Activated CD4-positive, alpha-beta T cell treated with anti-CD3 and anti-CD28 coated beads, Interleukin-2, amount 10 ng/mL, durations not matched to agents 24 days and 14 days (primary cell): ENCODE measurements around the gene RIN3. TPM values are rescaled to one million over a fixed set of nuclear protein-coding genes. Genes with fewer than 3 reads are reported as not detected.
A peak's percentile ranks its signal among the peaks of the same experiment; 100 is the strongest.

Experiments used
- DNase-seq: peaks from one replicate; pipeline ENCODE4 v3.0.0; 2022
- H3K27ac Mint-ChIP-seq: one replicate; pipeline ENCODE4 v1.8.0; 2022; ENCODE audit warnings: mild to moderate bottlenecking, mixed read lengths
- H3K27me3 Mint-ChIP-seq: one replicate; pipeline ENCODE4 v1.8.0; 2022; ENCODE audit warnings: mixed read lengths
- H3K36me3 Mint-ChIP-seq: one replicate; pipeline ENCODE4 v1.8.0; 2022; ENCODE audit warnings: low read depth, mild to moderate bottlenecking, mixed read lengths
- H3K4me1 Mint-ChIP-seq: one replicate; pipeline ENCODE4 v1.8.0; 2021; ENCODE audit warnings: mixed read lengths
- H3K4me3 Mint-ChIP-seq: one replicate; pipeline ENCODE4 v1.8.0; 2022; ENCODE audit warnings: mild to moderate bottlenecking, moderate library complexity, mixed read lengths
- H3K9me3 Mint-ChIP-seq: one replicate; pipeline ENCODE4 v1.8.0; 2021; ENCODE audit warnings: mixed read lengths
- intact Hi-C: fragments of 100-400 bp; cut with micrococcal nuclease; formaldehyde crosslinking; loops from one replicate; pipeline ENCODE4 v1.15.1; 2023
- total RNA-seq: library from RNA; stranded (reverse); gene quantifications from 2 replicates; pipeline ENCODE4 v1.2.3, GENCODE V29; 2022

Gene RIN3
- total RNA-seq, 1 donor from 2014 or later: 21.5 TPM

DNA sequence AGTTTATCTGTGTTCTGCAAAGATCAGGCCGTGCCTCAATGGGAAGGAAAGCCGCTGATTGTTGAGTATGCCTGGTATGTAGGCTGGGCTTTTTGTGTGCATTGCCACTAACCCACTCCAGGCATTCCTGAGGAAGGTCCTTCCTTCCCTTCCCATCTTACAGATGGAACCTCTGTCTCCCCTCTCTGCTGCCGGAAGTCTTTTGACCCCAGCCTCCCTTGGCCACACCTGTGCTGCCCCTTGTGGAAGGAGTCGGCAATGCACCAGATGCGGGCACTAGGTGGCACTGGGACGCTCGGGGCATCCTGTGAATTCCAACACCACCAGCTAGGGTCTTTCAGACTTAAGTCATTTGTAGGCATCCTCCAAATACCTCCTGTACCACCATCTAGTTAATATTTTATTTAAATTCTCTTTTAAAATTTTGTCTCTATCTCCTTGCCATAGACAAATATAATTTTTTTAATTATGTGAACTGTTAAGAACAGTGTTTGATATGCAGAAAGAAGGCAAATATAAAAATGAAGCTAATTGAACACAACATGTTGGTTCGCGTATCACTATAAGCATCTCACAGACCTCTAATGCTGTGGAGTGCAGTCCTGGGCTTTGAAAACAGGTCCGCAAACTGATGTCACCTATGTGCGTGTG lies 99.6 kb downstream of the RIN3 start:
- H3K27ac Mint-ChIP-seq: no peak overlapping the region

DNA sequence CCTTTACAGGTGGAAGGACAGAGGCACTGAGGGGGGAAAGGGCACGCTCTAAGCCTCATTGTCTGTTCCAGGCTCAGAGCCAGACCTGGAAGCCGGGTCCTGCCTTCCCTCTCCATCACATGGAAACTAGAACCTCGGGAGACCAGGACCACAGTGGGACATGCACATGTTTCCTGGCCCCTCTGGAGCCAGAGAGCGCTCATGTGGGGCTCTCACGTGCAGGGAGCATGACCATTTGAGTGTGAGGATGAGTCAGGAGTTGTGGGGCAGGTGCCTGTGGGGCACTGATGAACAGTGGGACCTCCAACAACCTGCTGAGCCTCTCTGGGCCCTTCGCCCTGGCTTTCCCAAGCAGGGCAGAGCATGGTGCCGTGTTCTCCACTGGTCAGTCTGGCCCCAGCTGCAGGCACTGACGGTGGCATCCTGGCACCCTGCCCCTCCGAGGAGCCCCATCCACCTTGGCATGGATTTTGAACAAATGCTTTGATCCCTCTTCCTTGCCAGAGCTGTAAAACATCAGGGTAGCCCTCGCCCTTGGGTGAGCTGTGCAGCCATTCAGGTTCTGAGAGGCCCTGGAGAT lies 100.2 kb downstream of the RIN3 start:
- intact Hi-C loops: loop anchor here (2.0 kb wide), 2 partner anchors 39 to 63 kb away; no protein-coding TSS in a partner anchor
- H3K27me3 Mint-ChIP-seq: no peaks in the 10 kb centered on the region
- no peak overlapping the region for H3K4me3 Mint-ChIP-seq
- no peak overlapping the region for H3K27ac Mint-ChIP-seq
- H3K36me3 Mint-ChIP-seq: peaks cover 14% of the 10 kb centered on the region
- peaks cover 43% of the 10 kb centered on the region for H3K4me1 Mint-ChIP-seq
- no peak for DNase-seq
- peaks cover 9% of the 10 kb centered on the region for H3K9me3 Mint-ChIP-seq

More for the DNA sequence above, 99.6 kb downstream of the RIN3 start:
- Mint-ChIP-seq H3K27me3 (peaks cover 1% of the 10 kb centered on the region), H3K9me3 (peaks cover 9% of the 10 kb centered on the region), H3K4me1 (peaks cover 43% of the 10 kb centered on the region), H3K36me3 (peaks cover 14% of the 10 kb centered on the region), H3K4me3 (no peak overlapping the region)
- peak; percentile 84 for DNase-seq
- intact Hi-C loops: no loop called here

DNA sequence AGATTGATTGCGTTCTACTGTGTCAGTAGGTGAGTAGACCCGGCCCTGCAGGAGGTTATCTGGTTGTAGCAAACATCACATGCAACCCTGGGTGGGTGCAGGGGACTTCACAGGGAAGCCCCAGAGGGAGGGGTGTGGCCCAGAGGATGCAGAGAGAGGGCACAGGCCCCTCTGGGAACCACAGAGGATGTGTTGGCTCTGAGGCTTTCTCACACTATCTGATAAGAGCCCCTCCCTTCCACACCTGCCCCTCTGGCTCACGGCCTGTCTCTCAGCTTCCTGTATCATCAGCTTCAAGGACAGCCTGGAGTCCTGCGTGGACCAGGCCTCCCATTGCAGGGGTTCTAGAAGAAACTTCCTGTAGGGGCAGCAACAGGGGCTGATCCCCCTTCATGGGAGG lies 101.9 kb downstream of the RIN3 start:
- Mint-ChIP-seq H3K4me3 (peak overlapping the region; percentile 27), H3K36me3 (peaks cover 15% of the 10 kb centered on the region), H3K27ac (peak overlapping the region; percentile 36), H3K27me3 (no peaks in the 10 kb centered on the region), H3K4me1 (peaks cover 31% of the 10 kb centered on the region), H3K9me3 (peaks cover 9% of the 10 kb centered on the region)
- DNase-seq: peak; percentile 92
- intact Hi-C loops: loop anchor here (2.0 kb wide), 2 partner anchors 37 to 61 kb away; no protein-coding TSS in a partner anchor

DNA sequence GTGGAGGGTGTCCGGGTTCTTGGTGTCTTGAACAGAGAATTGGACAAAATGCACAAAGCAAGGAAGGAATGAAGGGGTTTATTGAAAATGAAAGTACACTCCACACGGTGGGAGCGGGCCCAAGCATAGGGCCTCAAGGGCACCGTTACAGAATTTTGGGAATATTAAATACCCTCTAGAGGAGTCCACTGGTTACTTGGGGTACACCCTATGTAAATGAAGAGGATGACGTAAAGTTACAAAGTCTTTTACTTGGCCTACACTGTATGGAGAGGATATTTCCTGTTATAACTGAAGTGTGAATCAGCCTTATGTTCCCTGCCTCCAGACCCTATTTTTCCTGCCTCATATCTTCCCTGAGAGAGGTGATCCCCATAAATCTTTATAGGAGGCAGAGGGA lies 102.6 kb downstream of the RIN3 start:
- intact Hi-C loops: no loop called here
- Mint-ChIP-seq H3K27ac (no peak overlapping the region), H3K4me3 (peak overlapping the region; percentile 27), H3K9me3 (peaks cover 9% of the 10 kb centered on the region), H3K27me3 (no peaks in the 10 kb centered on the region), H3K36me3 (peaks cover 17% of the 10 kb centered on the region), H3K4me1 (peaks cover 30% of the 10 kb centered on the region)
- peak; percentile 60 for DNase-seq

DNA sequence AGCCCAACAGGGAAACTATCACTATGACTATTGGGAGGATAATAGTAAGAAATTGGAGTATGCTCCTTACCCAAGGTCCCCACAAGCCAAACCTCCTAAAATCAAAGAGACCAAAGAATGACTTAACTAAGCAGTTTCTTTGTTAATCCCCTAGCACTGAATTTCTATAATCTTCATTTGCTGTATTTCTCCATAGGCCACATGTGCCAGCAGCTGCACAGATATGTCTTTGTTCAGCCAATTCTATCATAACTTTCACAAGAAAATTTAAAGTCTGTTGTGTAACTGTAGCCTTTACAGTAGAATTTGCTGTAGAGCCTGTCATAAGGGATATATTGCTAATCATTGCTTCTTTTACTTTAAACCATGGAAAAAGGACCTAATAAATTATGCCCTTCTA lies 104.0 kb downstream of the RIN3 start:
- intact Hi-C loops: no loop called here

DNA sequence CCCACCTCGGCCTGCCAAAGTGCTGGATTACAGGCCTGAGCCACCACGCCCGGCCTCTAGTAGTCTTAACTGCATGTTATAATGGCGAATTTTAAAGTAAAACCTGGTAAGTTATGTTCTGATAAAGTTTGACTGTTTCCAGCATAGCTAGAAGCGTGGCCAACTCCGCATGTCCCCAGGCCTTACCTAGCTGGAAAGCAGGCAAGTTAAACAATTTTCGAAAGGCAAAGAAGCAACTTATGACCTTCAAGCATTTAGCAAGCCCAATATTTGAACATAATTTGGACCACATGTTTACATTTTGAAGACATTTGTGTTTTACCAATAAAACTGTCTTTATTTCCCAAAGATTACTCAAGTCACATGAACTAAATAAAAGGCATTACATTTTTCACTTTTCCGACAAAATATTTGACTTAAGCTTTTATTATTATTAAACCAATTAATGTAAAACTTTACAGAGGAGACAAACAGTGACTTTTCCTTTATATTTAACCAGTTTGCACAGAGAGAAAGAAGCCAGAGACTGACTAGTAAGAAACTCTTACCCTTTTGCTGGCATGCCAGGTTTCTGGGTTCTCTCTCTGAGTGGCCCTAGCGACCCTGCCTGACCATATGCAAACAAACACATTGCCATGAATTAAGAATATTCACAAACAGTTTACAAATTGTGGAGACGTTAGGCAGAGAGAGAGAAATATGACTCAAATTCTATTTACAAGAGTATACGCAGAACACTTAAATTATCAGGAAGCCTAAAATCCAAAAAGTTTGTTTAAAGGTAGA lies 106.3 kb downstream of the RIN3 start:
- Mint-ChIP-seq H3K4me1 (peaks cover 16% of the 10 kb centered on the region), H3K9me3 (peaks cover 26% of the 10 kb centered on the region), H3K27ac (no peak overlapping the region), H3K4me3 (no peak overlapping the region), H3K36me3 (peaks cover 21% of the 10 kb centered on the region), H3K27me3 (no peaks in the 10 kb centered on the region)
- no peak for DNase-seq
- intact Hi-C loops: no loop called here

More for the DNA sequence above, 104.0 kb downstream of the RIN3 start:
- H3K4me3 Mint-ChIP-seq: no peak overlapping the region
- no peak overlapping the region for H3K27ac Mint-ChIP-seq
- H3K27me3 Mint-ChIP-seq: no peaks in the 10 kb centered on the region
- DNase-seq: no peak
- peaks cover 18% of the 10 kb centered on the region for H3K36me3 Mint-ChIP-seq
- H3K9me3 Mint-ChIP-seq: peaks cover 15% of the 10 kb centered on the region
- H3K4me1 Mint-ChIP-seq: peaks cover 28% of the 10 kb centered on the region

DNA sequence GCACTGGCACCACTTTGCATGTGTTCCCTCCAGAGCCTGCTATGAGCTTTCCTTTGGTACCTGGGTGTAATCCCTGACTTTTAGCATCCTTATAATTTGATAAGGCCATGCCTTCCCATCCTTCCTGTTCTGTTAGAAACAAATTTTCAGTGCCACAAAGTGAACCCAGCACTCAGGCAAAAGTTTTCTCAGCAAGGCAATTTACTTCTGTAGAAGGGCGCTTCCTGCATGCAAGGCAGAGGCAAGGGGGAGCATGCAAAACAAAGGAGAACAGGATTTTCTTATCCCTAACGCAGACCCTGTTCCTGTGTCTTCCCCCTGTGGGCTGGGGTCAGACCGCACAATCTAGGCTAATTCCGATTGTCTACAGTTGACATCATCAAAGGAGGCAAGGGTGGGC lies 108.7 kb downstream of the RIN3 start:
- intact Hi-C loops: no loop called here
- Mint-ChIP-seq H3K9me3 (peaks cover 28% of the 10 kb centered on the region), H3K36me3 (peaks cover 29% of the 10 kb centered on the region), H3K4me1 (no peaks in the 10 kb centered on the region), H3K27me3 (no peaks in the 10 kb centered on the region), H3K4me3 (no peak overlapping the region), H3K27ac (no peak overlapping the region)
- DNase-seq: no peak

DNA sequence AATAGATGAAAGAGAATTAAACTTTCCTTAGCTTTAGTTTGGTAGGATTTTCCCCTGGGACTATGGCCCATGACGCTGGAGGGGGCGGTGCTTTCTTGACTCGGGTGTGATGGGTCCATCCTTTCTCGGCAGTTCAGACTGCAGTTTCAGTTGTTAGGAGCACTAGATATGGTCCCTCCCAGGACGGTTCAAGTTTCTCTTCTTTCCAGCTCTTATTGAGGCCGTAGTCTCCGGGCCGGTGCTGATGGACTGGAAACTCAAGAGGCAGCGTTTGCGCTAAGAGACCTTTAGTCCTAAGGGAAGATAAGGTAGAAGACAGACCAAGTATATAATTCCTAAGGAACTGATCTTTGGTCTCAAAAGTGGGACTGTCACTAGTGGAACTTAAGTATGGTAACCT lies 111.2 kb downstream of the RIN3 start:
- Mint-ChIP-seq H3K36me3 (peaks cover 38% of the 10 kb centered on the region), H3K4me1 (peaks cover 4% of the 10 kb centered on the region)

DNA sequence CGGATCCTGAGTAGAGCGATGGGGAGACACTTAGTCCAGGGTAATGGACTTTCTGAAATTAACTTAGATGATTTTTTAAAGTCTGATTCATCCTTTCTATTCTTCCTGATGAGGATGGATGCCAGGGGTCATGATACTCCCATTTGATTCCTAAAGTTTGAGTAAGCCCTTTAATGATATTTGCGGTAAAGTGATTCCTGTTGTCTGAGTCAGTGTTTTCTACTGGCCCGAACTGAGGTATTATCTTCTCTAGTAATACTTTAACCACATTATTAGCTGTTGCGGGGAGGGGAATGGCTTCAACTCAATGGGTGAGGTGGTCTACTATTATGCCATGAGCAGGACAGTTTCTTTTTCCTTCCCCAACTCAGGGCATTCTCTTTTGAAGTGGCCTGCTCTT lies 111.6 kb downstream of the RIN3 start:
- intact Hi-C loops: no loop called here
- peaks cover 33% of the 10 kb centered on the region for H3K9me3 Mint-ChIP-seq
- no peak for DNase-seq
- no peak overlapping the region for H3K27ac Mint-ChIP-seq
- H3K4me1 Mint-ChIP-seq: peaks cover 4% of the 10 kb centered on the region
- no peak overlapping the region for H3K4me3 Mint-ChIP-seq
- H3K36me3 Mint-ChIP-seq: peaks cover 38% of the 10 kb centered on the region
- H3K27me3 Mint-ChIP-seq: no peaks in the 10 kb centered on the region

More for the DNA sequence above, 111.2 kb downstream of the RIN3 start:
- Mint-ChIP-seq H3K27ac (no peak overlapping the region), H3K27me3 (no peaks in the 10 kb centered on the region), H3K9me3 (peaks cover 33% of the 10 kb centered on the region), H3K4me3 (no peak overlapping the region)
- no peak for DNase-seq
- intact Hi-C loops: no loop called here

DNA sequence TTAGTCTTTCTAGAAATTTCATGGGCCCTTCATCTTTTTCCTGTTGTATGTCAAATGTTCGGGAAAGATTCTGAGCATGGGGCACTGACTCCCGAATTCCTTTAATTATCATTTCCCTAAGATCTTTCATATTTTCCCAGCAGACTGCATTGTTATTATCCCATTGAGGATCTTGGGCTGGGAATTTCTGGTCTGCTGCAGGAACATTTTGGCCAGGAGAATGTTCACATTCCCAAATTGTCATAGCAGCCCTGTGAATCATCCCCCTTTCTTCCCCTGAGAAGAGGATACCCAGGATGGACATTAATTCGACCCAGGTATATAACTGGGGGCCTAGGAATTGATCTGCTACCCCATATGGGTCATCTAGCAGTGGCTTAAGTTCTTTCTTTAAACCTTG lies 112.5 kb downstream of the RIN3 start:
- intact Hi-C loops: no loop called here
- peaks cover 4% of the 10 kb centered on the region for H3K4me1 Mint-ChIP-seq
- H3K36me3 Mint-ChIP-seq: peaks cover 36% of the 10 kb centered on the region
- no peaks in the 10 kb centered on the region for H3K27me3 Mint-ChIP-seq
- H3K27ac Mint-ChIP-seq: no peak overlapping the region
- no peak for DNase-seq
- peaks cover 33% of the 10 kb centered on the region for H3K9me3 Mint-ChIP-seq
- H3K4me3 Mint-ChIP-seq: no peak overlapping the region

DNA sequence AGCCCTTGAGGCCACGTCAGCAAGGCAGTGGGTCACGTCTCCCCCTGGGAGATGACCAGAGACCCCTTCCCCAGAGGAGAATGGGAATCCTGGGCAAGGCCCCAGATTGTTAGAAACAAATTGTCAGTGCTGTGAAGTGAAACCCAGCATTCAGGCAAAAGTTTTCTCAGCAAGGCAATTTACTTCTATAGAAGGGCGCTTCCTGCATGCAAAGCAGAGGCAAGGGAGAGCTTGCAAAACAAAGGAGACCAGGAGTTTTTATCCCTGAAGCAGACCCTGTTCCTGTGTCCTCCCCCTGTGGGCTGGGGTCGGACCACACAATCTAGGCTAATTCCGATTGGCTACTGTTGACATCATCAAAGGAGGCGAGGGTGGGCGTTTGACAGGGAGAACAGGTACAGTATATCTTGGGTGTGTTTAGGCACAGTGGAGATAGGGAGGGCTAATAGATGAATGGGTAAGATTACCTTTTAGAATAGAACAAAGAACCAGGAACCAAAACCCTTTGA lies 114.2 kb downstream of the RIN3 start:
- intact Hi-C loops: no loop called here
- peaks cover 25% of the 10 kb centered on the region for H3K36me3 Mint-ChIP-seq
- peaks cover 20% of the 10 kb centered on the region for H3K9me3 Mint-ChIP-seq
- DNase-seq: no peak
- peaks cover 2% of the 10 kb centered on the region for H3K27me3 Mint-ChIP-seq
- H3K4me1 Mint-ChIP-seq: peaks cover 7% of the 10 kb centered on the region
- H3K4me3 Mint-ChIP-seq: no peak overlapping the region
- no peak overlapping the region for H3K27ac Mint-ChIP-seq

DNA sequence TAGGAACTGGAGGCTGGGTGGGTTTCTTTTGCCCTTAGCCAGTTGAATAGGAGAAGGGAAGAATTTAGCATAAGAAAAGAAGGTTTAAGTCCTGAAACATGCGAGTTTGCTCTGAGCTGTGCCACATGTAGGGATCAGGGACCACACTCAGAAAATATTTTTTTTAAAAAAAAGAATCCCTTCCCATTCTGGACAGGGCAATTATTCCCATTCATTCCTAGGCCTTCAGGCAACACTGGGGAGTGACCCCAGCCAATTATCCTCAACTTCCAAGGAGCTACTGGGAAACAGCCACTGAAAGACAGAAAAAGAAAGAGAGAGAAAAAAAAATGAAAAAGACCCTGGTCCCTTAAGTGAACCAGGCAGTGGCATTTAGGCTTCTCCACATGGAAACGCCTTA lies 115.1 kb downstream of the RIN3 start:
- Mint-ChIP-seq H3K36me3 (peaks cover 24% of the 10 kb centered on the region), H3K4me1 (peaks cover 14% of the 10 kb centered on the region), H3K27ac (no peak overlapping the region), H3K9me3 (peaks cover 20% of the 10 kb centered on the region), H3K4me3 (no peak overlapping the region), H3K27me3 (peaks cover 2% of the 10 kb centered on the region)
- intact Hi-C loops: no loop called here
- no peak for DNase-seq

DNA sequence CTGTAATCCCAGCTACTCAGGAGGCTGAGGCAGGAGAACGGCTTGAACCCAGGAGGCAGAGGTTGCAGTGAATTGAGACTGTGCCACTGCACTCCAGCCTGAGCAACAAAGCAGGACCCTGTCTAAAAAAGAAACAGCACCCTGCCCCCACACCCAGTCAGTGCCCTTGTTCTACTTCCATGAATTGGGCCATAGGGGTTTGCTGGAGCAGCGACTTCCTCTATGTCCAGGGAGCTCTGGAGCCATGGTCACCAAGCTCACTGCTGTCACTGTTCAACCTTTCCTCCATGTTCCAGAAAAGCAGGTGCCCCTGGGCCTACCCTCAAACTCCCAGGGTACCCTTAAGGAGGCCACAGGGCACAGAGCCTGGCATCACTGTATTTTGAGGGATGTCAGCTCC lies 116.8 kb downstream of the RIN3 start:
- Mint-ChIP-seq H3K27me3 (peaks cover 5% of the 10 kb centered on the region), H3K4me1 (peaks cover 14% of the 10 kb centered on the region), H3K27ac (no peak overlapping the region), H3K4me3 (no peak overlapping the region), H3K36me3 (peaks cover 20% of the 10 kb centered on the region), H3K9me3 (peaks cover 9% of the 10 kb centered on the region)
- intact Hi-C loops: no loop called here
- no peak for DNase-seq

DNA sequence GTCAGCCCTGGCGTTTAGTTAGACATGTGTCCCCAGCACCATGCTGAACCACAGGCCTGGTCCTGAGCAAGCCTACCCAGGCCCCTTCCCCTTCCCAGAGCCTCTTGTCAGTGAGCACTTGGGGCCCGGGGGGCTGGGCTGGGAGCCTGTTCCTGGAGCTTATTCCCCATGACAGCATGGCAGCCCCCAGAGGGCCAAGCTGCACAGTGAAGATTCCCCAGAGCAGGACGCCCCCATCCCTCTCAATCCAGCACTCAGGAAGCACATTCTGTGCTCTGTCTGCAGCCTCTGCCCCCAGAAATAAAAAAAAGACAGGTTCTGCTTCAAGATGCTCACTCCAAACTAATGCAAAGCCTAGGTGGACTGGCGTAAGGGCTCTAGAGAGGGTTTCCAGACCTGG lies 117.5 kb downstream of the RIN3 start:
- Mint-ChIP-seq H3K4me3 (no peak overlapping the region), H3K4me1 (peaks cover 14% of the 10 kb centered on the region), H3K9me3 (peaks cover 9% of the 10 kb centered on the region), H3K27ac (no peak overlapping the region), H3K36me3 (peaks cover 17% of the 10 kb centered on the region), H3K27me3 (peaks cover 7% of the 10 kb centered on the region)
- intact Hi-C loops: no loop called here
- no peak for DNase-seq
